ENCODE results near the gene PHTF2. TPM values are rescaled to one million over a fixed set of nuclear protein-coding genes. Genes with fewer than 3 reads are reported as not detected.

PHTF2 gene
- polyA plus RNA-seq, 1 of the 3 experiments (the other 2 are of a cell fraction): 21.2 TPM

DNA sequence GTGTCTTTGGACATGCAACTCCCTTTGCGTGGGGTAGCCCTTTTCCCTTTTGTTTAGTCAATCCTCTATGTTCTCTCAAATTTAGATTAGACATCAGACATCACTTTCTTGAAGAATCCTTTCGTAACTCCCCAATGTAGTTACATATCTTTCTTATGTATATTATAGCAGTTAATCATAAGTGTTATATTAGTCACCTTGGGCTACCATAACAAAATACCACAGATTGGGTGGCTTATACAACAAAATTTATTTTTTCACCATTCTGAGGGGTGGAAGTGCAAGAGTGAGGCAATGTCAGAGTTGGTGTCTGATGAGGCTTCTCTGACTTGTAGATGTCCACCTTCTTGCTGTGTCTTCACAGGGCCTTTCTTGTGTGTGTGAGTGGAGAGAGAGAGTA is 105.7 kb downstream of the PHTF2 start:
- TF ChIP-seq GATA2 (CRISPR knock-in tag; IDR thresholded peaks at IDR 0.05): no peak
- no peak for TF ChIP-seq CTCF (IDR thresholded peaks at IDR 0.05)
- no peak for TF ChIP-seq FOSL2 (IDR thresholded peaks at IDR 0.05; ENCODE audit: borderline replicate concordance, low read depth)
- no peak for TF ChIP-seq RFX5 (IDR thresholded peaks at IDR 0.05; ENCODE audit: low read length)
- TF ChIP-seq, protein P1, sequence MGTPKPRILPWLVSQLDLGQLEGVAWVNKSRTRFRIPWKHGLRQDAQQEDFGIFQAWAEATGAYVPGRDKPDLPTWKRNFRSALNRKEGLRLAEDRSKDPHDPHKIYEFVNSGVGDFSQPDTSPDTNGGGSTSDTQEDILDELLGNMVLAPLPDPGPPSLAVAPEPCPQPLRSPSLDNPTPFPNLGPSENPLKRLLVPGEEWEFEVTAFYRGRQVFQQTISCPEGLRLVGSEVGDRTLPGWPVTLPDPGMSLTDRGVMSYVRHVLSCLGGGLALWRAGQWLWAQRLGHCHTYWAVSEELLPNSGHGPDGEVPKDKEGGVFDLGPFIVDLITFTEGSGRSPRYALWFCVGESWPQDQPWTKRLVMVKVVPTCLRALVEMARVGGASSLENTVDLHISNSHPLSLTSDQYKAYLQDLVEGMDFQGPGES (IDR thresholded peaks at IDR 0.05; ENCODE audit: low read depth, low read length): no peak
- TF ChIP-seq NFIC (IDR thresholded peaks at IDR 0.05; ENCODE audit: borderline replicate concordance): no peak
- no peak for TF ChIP-seq PBX3 (IDR thresholded peaks at IDR 0.05)
- TF ChIP-seq ELF1 (IDR thresholded peaks at IDR 0.05): no peak
- no peak for DNase-seq
- Histone ChIP-seq H2AFZ (ENCODE audit: low read depth) (no peak overlapping the region), H3K9ac (no peak overlapping the region), H3K9me2 (no peaks in the 10 kb centered on the region; the same call in 1 of the 2 replicates), H3K4me2 (no peak overlapping the region), H3F3A (replicated peaks; ENCODE audit: insufficient read depth) (peaks cover 14% of the 10 kb centered on the region), H3K9me3 (no peaks in the 10 kb centered on the region), H4K20me1 (ENCODE audit: insufficient read depth) (no peaks in the 10 kb centered on the region), H3K4me1 (ENCODE audit: control insufficient read depth in 1 of 2, insufficient read depth in 2 of 2, low read depth in 1 of 2, low read length in 1 of 2) (no peaks in the 10 kb centered on the region; a peak in 2 of 4 replicates), H3K27ac (ENCODE audit: low read depth in 2 of 2, low read length in 1 of 2) (peak overlapping the region in 1 of 2 experiments; percentile 47; a peak in 2 of 4 replicates), H3K36me3 (replicated peaks in 1 of 2; ENCODE audit: control insufficient read depth in 1 of 2, insufficient read depth in 2 of 2, low read length in 1 of 2) (peaks cover 11 to 13% of the 10 kb centered on the region in 2 experiments), H3K27me3 (ENCODE audit: insufficient read depth) (no peaks in the 10 kb centered on the region), H3K79me2 (ENCODE audit: insufficient read depth) (no peaks in the 10 kb centered on the region), H3K4me3 (ENCODE audit: low read depth in 2 of 2, low read length in 1 of 2) (no peak overlapping the region)
- ChIA-PET CTCF (interaction anchor here (1.0 kb wide), 1 partner anchor 246 kb away, joined by 3 read pairs; no protein-coding TSS in a partner anchor), POLR2A (no interaction called here)
- WGBS (ENCODE audit: low lambda C conversion rate): 92% methylated on average over 2 of the region's 2 CpGs

GRCh38 chr7:77907281-77907680 is 108.7 kb downstream of the PHTF2 start:
- H2AFZ ChIP-seq (ENCODE audit: low read depth): no peak overlapping the region
- ChIA-PET POLR2A (no interaction called here), CTCF (interaction anchor here (1.4 kb wide), 1 partner anchor 249 kb away, joined by 5 read pairs; no protein-coding TSS in a partner anchor)
- H4K20me1 ChIP-seq (ENCODE audit: insufficient read depth): no peaks in the 10 kb centered on the region
- H3K9me3 ChIP-seq: no peaks in the 10 kb centered on the region; the same call in 1 of the 2 replicates
- 94% methylated on average over 2 of the region's 2 CpGs for WGBS (ENCODE audit: low lambda C conversion rate)
- H3K9ac ChIP-seq: no peak overlapping the region
- no peaks in the 10 kb centered on the region for H3K9me2 ChIP-seq
- DNase-seq: no peak
- H3K27ac ChIP-seq (ENCODE audit: low read depth in 2 of 2, low read length in 1 of 2): no peak overlapping the region
- no peaks in the 10 kb centered on the region; a peak in 1 of 4 replicates for H3K4me1 ChIP-seq (ENCODE audit: control insufficient read depth in 1 of 2, insufficient read depth in 2 of 2, low read depth in 1 of 2, low read length in 1 of 2)
- H3K4me2 ChIP-seq: no peak overlapping the region
- no peak overlapping the region for H3K4me3 ChIP-seq (ENCODE audit: low read depth in 2 of 2, low read length in 1 of 2)
- no peaks in the 10 kb centered on the region for H3K27me3 ChIP-seq (ENCODE audit: insufficient read depth)
- peaks cover 25% of the 10 kb centered on the region for H3F3A ChIP-seq (replicated peaks; ENCODE audit: insufficient read depth)
- peaks cover 9 to 10% of the 10 kb centered on the region in 2 experiments for H3K36me3 ChIP-seq (replicated peaks in 1 of 2; ENCODE audit: control insufficient read depth in 1 of 2, insufficient read depth in 2 of 2, low read length in 1 of 2)
- no peaks in the 10 kb centered on the region for H3K79me2 ChIP-seq (ENCODE audit: insufficient read depth)
- TF ChIP-seq EZH2phosphoT487 (IDR thresholded peaks at IDR 0.05; ENCODE audit: borderline replicate concordance, low read depth): no peak
- TF ChIP-seq, protein P2, sequence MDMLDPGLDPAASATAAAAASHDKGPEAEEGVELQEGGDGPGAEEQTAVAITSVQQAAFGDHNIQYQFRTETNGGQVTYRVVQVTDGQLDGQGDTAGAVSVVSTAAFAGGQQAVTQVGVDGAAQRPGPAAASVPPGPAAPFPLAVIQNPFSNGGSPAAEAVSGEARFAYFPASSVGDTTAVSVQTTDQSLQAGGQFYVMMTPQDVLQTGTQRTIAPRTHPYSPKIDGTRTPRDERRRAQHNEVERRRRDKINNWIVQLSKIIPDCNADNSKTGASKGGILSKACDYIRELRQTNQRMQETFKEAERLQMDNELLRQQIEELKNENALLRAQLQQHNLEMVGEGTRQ (IDR thresholded peaks at IDR 0.05; ENCODE audit: borderline replicate concordance, low read depth, low read length): no peak
- no peak for TF ChIP-seq TAF1 (IDR thresholded peaks at IDR 0.05; ENCODE audit: borderline replicate concordance, low read depth, low read length)
- no peak for TF ChIP-seq SIN3A (IDR thresholded peaks at IDR 0.05; ENCODE audit: borderline replicate concordance, low read depth, low read length)
- no peak for TF ChIP-seq ELF1 (IDR thresholded peaks at IDR 0.05)
- no peak for TF ChIP-seq RCOR1 (IDR thresholded peaks at IDR 0.05; ENCODE audit: low read length)
- no peak for TF ChIP-seq MEF2A (IDR thresholded peaks at IDR 0.05; ENCODE audit: borderline replicate concordance, low read depth)
- TF ChIP-seq GABPA (IDR thresholded peaks at IDR 0.05; ENCODE audit: low read depth): no peak
- TF ChIP-seq TEAD4 (IDR thresholded peaks at IDR 0.05; ENCODE audit: borderline replicate concordance, insufficient read depth): no peak
- TF ChIP-seq SMC3 (IDR thresholded peaks at IDR 0.05; ENCODE audit: low read depth, low read length): no peak
- no peak for TF ChIP-seq PBX3 (IDR thresholded peaks at IDR 0.05)
- no peak for TF ChIP-seq TCF12 (IDR thresholded peaks at IDR 0.05)
- TF ChIP-seq RAD21 (IDR thresholded peaks at IDR 0.05; ENCODE audit: low read length): no peak
- no peak for TF ChIP-seq NFIC (IDR thresholded peaks at IDR 0.05; ENCODE audit: borderline replicate concordance)
- no peak for TF ChIP-seq FOXJ3 (CRISPR knock-in tag; IDR thresholded peaks at IDR 0.05)
- no peak for TF ChIP-seq YY1 (IDR thresholded peaks at IDR 0.05; ENCODE audit: low read depth)
